Mesothelial cell of epicardium (in vitro differentiated cells): ENCODE data around the gene COL4A2. TPM values are rescaled to one million over a fixed set of nuclear protein-coding genes. Genes with fewer than 3 reads are reported as not detected.

Source experiments
- DNase-seq, 2 experiments: peaks; one replicate each; pipeline ENCODE4 v3.0.0; 2021; ENCODE audit warnings: low spot score in 2 of 2; ENCODE audit not compliant: unreplicated experiment in 2 of 2
- H3K27ac Mint-ChIP-seq: 2 replicates; pipeline ENCODE4 v1.8.0; 2021; ENCODE audit warnings: mixed read lengths
- H3K27me3 Mint-ChIP-seq: 2 replicates; pipeline ENCODE4 v1.8.0; 2021; ENCODE audit warnings: low read depth, mixed read lengths
- H3K36me3 Mint-ChIP-seq: 2 replicates; pipeline ENCODE4 v1.8.0; 2021; ENCODE audit warnings: mixed read lengths
- H3K4me1 Mint-ChIP-seq: 2 replicates; pipeline ENCODE4 v1.8.0; 2021; ENCODE audit warnings: mixed read lengths
- H3K4me3 Mint-ChIP-seq: 2 replicates; pipeline ENCODE4 v1.8.0; 2021; ENCODE audit warnings: mild to moderate bottlenecking, moderate library complexity, mixed read lengths
- H3K9me3 Mint-ChIP-seq: 2 replicates; pipeline ENCODE4 v1.8.0; 2021; ENCODE audit warnings: mixed read lengths
- total RNA-seq: library from RNA; stranded (reverse); gene quantifications from 3 replicates; pipeline ENCODE4 v1.2.1, GENCODE V29; 2021
- TF ChIP-seq, protein P1 (sequence below): fragments of 200-600 bp; sonication (generic); IDR thresholded peaks from one replicate; pipeline ENCODE4 v1.5.0; 2021; ENCODE audit warnings: antibody characterized with exemption; ENCODE audit not compliant: unreplicated experiment

The COL4A2 gene
- total RNA-seq, 1 donor from 2014 or later = 469 TPM

DNA sequence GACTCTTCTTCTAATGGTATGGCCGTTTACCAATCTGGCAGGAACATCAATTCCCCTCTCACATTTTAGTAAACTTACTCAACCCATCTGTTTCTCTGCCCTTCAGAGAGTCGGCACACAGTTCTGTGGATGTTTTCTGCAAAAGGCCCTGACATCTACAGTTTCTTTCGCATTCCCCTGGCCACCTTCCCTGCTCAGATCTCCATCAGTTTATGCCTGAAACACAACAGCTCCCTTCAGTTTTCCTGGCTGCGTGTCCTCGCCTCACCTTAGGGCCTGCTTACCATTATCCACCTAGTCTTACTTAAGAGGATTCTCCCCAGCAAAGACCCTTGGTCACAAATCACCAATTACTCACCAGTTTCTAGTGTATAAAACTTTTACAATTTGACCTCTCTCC, 25.3 kb upstream of the COL4A2 start:
- no peak overlapping the region for H3K27ac Mint-ChIP-seq
- no peaks in the 10 kb centered on the region for H3K9me3 Mint-ChIP-seq
- no peak for DNase-seq
- no peak overlapping the region for H3K4me3 Mint-ChIP-seq
- H3K4me1 Mint-ChIP-seq = peaks cover 6% of the 10 kb centered on the region
- no peaks in the 10 kb centered on the region for H3K27me3 Mint-ChIP-seq
- TF ChIP-seq, protein P1, sequence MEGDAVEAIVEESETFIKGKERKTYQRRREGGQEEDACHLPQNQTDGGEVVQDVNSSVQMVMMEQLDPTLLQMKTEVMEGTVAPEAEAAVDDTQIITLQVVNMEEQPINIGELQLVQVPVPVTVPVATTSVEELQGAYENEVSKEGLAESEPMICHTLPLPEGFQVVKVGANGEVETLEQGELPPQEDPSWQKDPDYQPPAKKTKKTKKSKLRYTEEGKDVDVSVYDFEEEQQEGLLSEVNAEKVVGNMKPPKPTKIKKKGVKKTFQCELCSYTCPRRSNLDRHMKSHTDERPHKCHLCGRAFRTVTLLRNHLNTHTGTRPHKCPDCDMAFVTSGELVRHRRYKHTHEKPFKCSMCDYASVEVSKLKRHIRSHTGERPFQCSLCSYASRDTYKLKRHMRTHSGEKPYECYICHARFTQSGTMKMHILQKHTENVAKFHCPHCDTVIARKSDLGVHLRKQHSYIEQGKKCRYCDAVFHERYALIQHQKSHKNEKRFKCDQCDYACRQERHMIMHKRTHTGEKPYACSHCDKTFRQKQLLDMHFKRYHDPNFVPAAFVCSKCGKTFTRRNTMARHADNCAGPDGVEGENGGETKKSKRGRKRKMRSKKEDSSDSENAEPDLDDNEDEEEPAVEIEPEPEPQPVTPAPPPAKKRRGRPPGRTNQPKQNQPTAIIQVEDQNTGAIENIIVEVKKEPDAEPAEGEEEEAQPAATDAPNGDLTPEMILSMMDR = no peak
- no peaks in the 10 kb centered on the region for H3K36me3 Mint-ChIP-seq

DNA sequence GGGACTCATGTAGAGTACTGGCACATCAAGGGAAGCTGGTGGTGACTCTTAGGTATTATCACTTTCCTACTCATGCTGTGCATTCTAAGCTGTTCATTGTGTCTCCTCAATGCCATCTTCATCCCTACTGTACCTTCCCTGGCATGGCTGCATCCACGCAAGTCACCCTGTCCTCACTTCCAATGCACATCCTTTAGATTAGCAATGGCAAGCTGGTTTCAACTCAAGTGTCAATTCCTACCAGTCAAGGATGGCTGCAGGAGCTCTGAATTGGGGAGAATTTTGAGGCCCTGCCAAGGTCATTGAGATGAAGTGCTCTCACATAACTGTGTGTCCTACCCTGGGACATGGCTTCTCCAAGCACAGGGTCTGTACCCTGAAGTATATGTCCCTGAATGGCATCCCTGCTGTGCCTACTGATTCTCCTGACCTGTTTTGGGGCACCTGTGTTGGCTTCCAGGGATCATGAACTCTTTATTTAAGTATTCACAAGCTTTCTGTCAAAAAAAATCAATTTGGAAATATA, 24.7 kb upstream of the COL4A2 start:
- H3K36me3 Mint-ChIP-seq = no peaks in the 10 kb centered on the region
- no peaks in the 10 kb centered on the region for H3K9me3 Mint-ChIP-seq
- peaks cover 5% of the 10 kb centered on the region for H3K4me1 Mint-ChIP-seq
- TF ChIP-seq, protein P1 = no peak
- no peak overlapping the region for H3K27ac Mint-ChIP-seq
- H3K27me3 Mint-ChIP-seq = no peaks in the 10 kb centered on the region
- DNase-seq = no peak
- no peak overlapping the region for H3K4me3 Mint-ChIP-seq

DNA sequence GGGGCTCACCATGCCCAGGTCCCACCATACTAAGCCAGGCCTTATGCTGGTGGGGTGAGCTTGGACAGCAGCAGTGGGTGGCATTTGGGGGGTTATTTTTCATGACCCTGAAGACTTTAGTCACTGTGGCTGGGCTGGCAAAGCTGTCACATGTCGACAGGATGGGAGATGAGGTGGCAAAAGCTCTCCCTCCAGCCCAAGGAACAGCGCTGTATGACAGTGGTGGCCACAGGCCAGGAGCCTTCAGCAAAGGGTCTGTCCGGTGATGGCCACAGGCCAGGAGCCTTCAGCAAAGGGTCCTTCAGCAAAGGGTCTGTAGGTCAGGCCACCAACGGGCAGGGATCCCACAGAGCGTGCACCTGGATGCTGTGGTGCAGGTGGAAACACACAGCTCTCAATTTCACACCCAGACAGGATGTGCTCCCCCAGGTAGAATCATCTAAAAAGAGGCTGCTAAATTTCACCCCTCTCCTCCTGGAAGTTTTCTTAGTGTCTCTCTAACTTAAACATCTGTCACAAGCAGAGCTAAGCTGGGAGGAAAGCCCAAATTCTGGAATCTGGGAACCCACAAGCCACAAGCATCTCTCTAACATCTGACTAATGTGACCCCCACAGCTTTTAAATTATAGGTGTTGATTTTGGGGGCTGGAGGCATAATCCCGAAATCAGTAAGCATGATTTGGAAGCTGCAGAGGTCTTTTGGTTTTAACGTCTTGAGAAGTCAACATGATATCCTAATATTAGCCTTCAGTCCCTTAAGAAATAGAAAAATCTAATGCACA, 23.2 kb upstream of the COL4A2 start:
- TF ChIP-seq, protein P1 = no peak
- no peak overlapping the region for H3K27ac Mint-ChIP-seq
- DNase-seq = no peak
- H3K9me3 Mint-ChIP-seq = no peaks in the 10 kb centered on the region
- H3K36me3 Mint-ChIP-seq = peaks cover 3% of the 10 kb centered on the region
- H3K27me3 Mint-ChIP-seq = no peaks in the 10 kb centered on the region
- H3K4me1 Mint-ChIP-seq = no peaks in the 10 kb centered on the region
- no peak overlapping the region for H3K4me3 Mint-ChIP-seq

DNA sequence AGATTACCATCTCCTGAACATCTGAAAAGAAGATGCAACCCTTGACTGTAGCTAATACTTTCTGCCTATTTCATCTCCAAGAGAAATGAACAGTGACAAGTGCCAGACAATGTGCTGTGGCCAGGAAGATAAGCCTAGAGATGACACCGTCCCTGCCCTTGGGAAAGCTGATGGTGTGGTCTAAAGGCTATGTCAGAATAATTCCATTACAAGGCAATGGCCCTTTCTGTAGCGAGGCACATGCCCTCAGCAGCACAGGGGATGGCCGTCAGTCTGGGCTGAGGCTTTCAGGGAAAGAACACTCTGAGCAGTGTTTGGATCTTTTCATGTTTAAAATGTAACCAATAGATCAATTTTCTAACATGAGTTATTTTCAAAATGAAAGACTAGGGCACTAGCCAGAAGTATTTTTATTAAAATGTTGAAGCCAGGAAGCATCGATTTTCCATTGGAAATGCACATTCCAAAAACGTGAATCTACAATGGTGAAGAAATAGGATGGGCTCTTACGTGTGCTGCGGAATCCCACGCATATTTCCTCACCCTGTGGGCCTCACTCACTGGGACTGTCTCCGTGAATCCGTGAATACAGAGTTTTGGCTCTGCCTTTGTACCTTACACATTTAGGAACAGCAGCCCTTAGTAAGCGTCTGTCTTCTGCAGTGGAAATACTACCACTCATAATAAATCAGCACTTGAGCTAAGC, 22.2 kb upstream of the COL4A2 start:
- no peaks in the 10 kb centered on the region for H3K27me3 Mint-ChIP-seq
- H3K27ac Mint-ChIP-seq = peak overlapping the region; percentile 12
- H3K4me3 Mint-ChIP-seq = no peak overlapping the region
- H3K4me1 Mint-ChIP-seq = no peaks in the 10 kb centered on the region
- H3K9me3 Mint-ChIP-seq = no peaks in the 10 kb centered on the region
- peaks cover 11% of the 10 kb centered on the region for H3K36me3 Mint-ChIP-seq
- TF ChIP-seq, protein P1 = no peak
- DNase-seq = no peak

DNA sequence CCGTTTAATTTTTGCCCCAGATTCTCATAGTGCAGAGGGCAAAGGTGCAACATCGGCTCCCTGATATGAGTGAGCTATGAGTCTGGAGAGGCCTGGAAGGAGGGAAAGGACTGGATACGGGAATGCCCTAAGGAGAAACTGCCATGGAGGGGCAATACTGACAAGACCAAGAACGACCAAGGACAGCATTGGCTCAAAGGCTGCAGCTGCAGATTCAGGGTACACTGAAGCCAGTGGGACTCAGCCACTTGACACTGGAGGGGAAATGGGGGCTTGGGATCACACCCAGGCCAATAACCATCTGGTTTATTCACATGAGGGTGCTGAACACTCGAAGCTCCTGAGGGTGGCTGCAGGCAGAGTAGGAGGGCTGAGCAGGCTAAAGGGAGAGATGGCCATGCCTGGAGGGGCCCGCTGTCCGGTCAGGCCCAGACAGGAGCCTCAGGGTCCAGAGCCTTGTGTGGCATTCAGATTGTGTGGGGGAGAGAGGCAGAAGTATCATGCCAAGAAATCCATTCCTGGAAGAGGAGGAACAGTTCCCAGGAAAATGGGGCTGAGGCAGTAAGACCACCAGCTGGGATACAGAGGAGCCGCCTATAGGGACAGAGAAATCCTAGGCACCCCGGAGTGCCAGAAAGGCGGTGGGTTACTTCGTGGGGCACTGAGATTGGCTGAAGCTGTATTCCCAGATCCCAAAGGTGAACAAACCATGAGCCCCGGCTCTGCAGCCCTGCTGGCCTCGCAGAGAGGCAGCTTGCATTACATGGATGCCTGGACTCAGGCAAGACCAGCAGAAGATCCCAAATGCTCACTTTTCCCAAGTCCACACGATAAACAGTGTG, 20.9 kb upstream of the COL4A2 start:
- Mint-ChIP-seq H3K4me1 (no peaks in the 10 kb centered on the region), H3K9me3 (no peaks in the 10 kb centered on the region), H3K27me3 (no peaks in the 10 kb centered on the region), H3K4me3 (no peak overlapping the region), H3K27ac (no peak overlapping the region), H3K36me3 (peaks cover 20% of the 10 kb centered on the region)
- TF ChIP-seq, protein P1 = no peak
- no peak for DNase-seq
